ENCODE data around the gene C9orf85. TPM values are rescaled to one million over a fixed set of nuclear protein-coding genes. Genes with fewer than 3 reads are reported as not detected.

Gene C9orf85
- total and polyA plus RNA-seq, 2 of the 8 experiments (the other 6 are each of a cell fraction or from before 2014, with no cell fraction given) = 6.3 to 14.5 TPM

- TF ChIP-seq, protein P1, sequence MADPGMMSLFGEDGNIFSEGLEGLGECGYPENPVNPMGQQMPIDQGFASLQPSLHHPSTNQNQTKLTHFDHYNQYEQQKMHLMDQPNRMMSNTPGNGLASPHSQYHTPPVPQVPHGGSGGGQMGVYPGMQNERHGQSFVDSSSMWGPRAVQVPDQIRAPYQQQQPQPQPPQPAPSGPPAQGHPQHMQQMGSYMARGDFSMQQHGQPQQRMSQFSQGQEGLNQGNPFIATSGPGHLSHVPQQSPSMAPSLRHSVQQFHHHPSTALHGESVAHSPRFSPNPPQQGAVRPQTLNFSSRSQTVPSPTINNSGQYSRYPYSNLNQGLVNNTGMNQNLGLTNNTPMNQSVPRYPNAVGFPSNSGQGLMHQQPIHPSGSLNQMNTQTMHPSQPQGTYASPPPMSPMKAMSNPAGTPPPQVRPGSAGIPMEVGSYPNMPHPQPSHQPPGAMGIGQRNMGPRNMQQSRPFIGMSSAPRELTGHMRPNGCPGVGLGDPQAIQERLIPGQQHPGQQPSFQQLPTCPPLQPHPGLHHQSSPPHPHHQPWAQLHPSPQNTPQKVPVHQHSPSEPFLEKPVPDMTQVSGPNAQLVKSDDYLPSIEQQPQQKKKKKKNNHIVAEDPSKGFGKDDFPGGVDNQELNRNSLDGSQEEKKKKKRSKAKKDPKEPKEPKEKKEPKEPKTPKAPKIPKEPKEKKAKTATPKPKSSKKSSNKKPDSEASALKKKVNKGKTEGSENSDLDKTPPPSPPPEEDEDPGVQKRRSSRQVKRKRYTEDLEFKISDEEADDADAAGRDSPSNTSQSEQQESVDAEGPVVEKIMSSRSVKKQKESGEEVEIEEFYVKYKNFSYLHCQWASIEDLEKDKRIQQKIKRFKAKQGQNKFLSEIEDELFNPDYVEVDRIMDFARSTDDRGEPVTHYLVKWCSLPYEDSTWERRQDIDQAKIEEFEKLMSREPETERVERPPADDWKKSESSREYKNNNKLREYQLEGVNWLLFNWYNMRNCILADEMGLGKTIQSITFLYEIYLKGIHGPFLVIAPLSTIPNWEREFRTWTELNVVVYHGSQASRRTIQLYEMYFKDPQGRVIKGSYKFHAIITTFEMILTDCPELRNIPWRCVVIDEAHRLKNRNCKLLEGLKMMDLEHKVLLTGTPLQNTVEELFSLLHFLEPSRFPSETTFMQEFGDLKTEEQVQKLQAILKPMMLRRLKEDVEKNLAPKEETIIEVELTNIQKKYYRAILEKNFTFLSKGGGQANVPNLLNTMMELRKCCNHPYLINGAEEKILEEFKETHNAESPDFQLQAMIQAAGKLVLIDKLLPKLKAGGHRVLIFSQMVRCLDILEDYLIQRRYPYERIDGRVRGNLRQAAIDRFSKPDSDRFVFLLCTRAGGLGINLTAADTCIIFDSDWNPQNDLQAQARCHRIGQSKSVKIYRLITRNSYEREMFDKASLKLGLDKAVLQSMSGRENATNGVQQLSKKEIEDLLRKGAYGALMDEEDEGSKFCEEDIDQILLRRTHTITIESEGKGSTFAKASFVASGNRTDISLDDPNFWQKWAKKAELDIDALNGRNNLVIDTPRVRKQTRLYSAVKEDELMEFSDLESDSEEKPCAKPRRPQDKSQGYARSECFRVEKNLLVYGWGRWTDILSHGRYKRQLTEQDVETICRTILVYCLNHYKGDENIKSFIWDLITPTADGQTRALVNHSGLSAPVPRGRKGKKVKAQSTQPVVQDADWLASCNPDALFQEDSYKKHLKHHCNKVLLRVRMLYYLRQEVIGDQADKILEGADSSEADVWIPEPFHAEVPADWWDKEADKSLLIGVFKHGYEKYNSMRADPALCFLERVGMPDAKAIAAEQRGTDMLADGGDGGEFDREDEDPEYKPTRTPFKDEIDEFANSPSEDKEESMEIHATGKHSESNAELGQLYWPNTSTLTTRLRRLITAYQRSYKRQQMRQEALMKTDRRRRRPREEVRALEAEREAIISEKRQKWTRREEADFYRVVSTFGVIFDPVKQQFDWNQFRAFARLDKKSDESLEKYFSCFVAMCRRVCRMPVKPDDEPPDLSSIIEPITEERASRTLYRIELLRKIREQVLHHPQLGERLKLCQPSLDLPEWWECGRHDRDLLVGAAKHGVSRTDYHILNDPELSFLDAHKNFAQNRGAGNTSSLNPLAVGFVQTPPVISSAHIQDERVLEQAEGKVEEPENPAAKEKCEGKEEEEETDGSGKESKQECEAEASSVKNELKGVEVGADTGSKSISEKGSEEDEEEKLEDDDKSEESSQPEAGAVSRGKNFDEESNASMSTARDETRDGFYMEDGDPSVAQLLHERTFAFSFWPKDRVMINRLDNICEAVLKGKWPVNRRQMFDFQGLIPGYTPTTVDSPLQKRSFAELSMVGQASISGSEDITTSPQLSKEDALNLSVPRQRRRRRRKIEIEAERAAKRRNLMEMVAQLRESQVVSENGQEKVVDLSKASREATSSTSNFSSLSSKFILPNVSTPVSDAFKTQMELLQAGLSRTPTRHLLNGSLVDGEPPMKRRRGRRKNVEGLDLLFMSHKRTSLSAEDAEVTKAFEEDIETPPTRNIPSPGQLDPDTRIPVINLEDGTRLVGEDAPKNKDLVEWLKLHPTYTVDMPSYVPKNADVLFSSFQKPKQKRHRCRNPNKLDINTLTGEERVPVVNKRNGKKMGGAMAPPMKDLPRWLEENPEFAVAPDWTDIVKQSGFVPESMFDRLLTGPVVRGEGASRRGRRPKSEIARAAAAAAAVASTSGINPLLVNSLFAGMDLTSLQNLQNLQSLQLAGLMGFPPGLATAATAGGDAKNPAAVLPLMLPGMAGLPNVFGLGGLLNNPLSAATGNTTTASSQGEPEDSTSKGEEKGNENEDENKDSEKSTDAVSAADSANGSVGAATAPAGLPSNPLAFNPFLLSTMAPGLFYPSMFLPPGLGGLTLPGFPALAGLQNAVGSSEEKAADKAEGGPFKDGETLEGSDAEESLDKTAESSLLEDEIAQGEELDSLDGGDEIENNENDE (IDR thresholded peaks at IDR 0.05; ENCODE audit: insufficient replicate concordance, low read length) = no peak
- no peak for TF ChIP-seq ATF3 (IDR thresholded peaks at IDR 0.05; ENCODE audit: insufficient read depth, low read depth, low read length)
- no peak for TF ChIP-seq SIX5 (IDR thresholded peaks at IDR 0.05; ENCODE audit: low read depth, low read length)
- no peak for TF ChIP-seq TAF1 (IDR thresholded peaks at IDR 0.05; ENCODE audit: low read depth, low read length)
Measured at GRCh38 chr9:72022841-72023240, 111.4 kb downstream of the C9orf85 start (continued).
